GM04504 (cell line): ENCODE results near the gene SLCO1B1.
"Not testable (repeated sequence)": the region's sequence is repeated elsewhere in the genome, so short reads cannot be mapped to it uniquely, and the experiment has no call there.

Source experiments
- DNase-seq: peaks from one replicate; pipeline ENCODE4 v3.0.0-alpha.2; 2012; ENCODE audit warnings: low read depth

SLCO1B1 gene, protein sequence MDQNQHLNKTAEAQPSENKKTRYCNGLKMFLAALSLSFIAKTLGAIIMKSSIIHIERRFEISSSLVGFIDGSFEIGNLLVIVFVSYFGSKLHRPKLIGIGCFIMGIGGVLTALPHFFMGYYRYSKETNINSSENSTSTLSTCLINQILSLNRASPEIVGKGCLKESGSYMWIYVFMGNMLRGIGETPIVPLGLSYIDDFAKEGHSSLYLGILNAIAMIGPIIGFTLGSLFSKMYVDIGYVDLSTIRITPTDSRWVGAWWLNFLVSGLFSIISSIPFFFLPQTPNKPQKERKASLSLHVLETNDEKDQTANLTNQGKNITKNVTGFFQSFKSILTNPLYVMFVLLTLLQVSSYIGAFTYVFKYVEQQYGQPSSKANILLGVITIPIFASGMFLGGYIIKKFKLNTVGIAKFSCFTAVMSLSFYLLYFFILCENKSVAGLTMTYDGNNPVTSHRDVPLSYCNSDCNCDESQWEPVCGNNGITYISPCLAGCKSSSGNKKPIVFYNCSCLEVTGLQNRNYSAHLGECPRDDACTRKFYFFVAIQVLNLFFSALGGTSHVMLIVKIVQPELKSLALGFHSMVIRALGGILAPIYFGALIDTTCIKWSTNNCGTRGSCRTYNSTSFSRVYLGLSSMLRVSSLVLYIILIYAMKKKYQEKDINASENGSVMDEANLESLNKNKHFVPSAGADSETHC

DNA sequence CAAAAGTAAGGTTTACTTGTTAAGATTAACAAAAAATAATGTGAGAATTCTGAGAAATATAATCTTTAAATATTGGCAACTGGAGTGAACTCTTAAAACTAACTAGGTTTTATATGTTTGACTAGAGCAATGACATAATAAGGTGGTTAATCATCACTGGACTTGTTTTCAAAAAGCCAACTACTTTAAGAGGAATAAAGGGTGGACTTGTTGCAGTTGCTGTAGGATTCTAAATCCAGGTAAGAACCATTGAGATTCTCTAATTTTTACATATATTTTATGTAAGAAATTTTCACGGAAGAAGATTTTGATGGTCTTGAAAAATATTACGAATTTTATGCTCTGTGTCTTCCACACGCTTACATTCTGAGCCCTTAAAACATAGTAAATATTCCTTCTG, at the start of gene SLCO1B1:
SLCO1B1 (plus strand) TSS at position 197 of the 400 bp plus-strand sequence. CDS start 10,381 bp downstream, outside the sequence.
- no peak for DNase-seq

DNA sequence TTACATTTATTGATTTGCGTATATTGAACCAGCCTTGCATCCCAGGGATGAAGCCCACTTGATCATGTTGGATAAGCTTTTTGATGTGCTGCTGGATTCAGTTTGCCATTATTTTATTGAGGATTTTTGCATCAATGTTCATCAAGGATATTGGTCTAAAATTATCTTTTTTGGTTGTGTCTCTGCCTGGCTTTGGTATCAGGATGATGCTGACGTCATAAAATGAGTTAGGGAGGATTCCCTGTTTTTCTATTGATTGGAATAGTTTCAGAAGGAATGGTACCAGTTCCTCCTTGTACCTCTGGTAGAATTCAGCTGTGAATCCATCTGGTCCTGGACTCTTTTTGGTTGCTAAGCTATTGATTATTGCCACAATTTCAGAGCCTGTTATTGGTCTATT, 46.2 kb upstream of the SLCO1B1 start:
- DNase-seq = not testable (repeated sequence)

DNA sequence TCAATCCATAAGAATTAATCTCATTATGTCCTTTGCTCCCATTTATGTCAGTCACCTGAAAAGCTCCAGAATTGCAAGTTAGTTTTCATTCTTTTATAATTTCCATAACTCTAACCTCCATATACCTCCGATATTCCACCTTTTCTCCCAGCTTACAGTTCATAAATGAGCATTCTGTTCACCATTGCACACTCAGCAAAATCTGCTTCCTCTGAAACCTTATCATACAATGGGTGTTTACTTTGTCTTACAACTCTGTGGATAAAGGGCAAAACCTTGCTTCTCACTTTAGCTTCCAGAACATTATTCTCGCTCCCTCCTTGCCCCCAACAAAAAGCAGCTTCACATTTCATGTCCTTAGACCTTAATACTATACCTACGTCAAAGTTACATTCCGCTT, 19.3 kb upstream of the SLCO1B1 start:
- DNase-seq = no peak

DNA sequence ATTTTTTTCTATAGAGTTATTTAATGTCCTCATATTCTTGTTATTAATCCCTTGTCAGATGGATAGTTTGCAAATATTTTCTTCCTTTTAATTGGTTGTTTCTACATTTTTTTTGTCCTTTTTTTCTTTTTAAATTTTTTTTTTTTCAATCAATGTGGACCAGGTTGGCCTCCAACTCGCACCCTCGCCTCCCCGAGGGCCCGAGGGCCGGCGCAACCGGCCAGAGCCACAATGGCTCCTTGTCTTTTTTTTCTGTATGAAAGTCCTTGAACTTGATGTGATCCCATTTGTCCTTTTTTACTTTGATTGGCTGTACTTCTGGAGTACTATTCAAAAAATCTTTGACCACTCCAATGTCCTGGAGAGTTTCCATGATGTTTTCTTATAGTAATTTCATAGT, 17.7 kb upstream of the SLCO1B1 start:
- no peak for DNase-seq

DNA sequence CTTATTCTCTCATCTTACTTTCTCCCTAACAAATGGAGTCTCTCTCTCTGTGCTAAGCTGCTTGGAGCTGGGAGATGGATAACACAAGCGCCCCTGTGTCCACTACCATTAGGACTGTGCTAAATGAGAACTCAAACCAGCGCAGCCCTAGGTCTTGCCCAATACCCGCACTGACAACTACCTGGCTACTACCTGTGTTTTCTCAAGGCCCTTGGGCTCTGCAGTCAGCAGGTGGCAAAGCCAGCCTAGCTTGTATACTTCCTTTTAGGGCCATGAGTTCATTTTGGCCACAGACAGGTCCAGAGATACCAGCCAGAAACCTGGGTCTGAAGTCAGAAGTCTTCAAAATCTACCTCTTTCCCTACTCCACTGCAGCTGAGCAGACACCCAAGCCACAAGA, 13.0 kb upstream of the SLCO1B1 start:
- DNase-seq = no peak

DNA sequence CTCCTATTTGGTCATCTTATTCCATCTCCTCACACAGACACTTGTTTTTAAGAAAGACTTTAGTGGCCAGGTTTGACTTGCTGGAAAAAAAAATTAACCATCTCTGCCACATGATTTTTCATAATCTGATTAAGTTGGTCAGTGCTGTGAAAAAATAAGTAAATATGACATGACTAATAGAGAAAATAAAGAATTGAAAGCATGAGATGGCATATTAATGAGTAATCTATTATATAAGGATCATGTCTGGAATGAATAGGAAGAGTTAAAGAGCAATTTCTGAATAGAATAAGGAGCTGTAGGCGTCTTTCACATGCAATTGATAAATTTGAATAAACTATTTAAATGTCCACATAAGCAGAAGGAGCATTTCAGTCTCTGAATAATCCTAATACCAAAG, 12.2 kb upstream of the SLCO1B1 start:
- DNase-seq = no peak

DNA sequence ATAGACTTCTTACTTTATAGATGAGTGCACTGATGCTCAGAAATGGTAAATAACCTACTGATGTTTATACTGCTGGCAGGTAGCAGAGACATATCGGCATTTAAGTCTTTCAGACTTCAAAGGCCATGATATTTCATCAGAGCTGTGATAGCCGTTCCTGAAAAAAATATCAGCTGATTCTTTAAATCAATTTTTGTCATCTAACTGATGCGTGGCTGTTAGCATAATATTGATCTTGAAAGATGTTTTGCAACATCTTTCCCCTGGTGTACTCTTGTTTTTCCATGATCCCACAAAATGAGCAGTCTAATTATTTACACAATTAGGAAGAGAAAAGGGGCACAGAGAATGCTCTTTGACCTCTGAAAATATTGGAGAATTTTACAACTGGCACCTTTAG, 1.6 kb upstream of the SLCO1B1 start:
- no peak for DNase-seq

DNA sequence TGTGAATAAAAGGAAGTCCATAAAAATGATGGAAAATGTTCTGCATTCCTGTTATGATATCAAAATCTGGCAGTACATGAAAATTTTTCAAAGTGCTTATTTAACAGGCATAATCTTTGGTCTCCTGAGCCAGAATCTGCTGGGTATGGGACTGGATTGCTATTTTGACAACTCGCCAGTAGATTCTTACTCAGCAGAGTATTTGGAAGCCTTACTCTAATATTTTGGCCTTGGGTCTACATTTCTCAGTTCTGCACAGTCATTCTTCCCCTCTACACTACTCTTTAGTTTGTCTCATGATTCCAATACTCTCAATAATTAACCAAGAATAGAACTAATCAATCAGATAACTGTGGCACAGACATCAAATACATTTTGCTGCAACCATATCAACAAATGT, 1.1 kb upstream of the SLCO1B1 start:
- no peak for DNase-seq

DNA sequence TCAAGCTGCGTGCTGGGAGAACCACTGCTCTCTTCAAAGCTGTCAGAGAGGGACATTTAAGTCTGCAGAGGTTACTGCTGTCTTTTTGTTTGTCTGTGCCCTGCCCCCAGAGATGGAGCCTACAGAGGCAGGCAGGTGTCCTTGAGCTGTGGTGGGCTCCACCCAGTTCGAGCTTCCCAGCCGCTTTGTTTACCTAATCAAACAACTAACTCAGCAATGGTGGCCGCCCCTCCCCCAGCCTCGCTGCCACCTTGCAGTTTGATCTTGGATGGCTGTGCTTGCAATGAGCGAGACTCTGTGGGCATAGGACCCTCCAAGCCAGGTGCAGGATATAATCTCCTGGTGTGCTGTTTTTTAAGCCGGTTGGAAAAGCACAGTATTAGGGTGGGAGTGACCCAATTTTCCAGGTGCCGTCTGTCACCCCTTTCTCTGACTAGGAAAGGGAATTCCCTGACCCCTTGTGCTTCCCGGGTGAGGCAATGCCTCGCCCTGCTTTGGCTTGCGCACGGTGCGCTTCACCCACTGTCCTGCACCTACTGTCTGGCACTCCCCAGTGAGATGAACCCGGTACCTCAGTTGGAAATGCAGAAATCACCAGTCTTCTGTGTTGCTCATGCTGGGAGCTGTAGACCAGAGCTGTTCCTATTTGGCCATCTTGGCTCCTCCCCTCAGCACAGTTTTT, 6.5 kb downstream of the SLCO1B1 start:
- not testable (repeated sequence) for DNase-seq

DNA sequence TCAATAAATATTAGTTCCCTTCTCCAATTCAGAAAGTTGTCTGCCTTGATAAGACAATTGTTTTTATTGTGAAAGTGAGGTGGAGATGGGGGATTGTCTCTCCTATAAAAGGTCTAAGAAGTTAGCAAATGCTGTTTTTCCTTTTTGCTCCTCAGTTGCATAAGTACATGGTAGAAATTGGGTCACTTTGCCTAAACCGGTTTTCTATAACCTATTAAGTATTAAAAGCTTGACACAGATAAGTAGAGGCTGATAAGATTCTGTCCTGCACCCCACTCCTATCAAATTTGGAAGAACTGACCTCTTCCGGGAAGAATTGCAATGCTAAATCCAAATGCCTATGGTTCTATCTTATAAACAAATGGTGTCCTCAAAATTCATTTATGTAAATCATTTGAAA, 7.0 kb downstream of the SLCO1B1 start:
- DNase-seq = no peak

DNA sequence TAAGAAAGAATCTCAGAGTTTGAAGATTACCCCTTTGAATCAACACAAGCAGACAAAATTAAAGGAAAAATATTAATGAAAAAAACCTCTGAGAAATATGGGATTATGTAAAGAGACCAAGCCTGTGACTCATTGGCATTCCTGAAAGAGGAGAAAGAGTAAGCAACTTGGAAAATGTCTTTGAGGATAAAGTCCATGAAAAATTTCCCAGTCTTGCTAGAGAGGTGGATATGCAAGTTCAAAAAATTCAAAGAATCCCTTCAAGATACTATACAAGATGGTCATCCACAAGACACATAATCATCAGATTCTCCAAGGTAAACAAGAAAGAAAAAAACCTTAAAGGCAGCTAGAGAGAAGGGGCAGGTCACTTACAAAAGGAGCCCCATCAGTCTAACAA, 13.3 kb downstream of the SLCO1B1 start:
- no peak for DNase-seq

DNA sequence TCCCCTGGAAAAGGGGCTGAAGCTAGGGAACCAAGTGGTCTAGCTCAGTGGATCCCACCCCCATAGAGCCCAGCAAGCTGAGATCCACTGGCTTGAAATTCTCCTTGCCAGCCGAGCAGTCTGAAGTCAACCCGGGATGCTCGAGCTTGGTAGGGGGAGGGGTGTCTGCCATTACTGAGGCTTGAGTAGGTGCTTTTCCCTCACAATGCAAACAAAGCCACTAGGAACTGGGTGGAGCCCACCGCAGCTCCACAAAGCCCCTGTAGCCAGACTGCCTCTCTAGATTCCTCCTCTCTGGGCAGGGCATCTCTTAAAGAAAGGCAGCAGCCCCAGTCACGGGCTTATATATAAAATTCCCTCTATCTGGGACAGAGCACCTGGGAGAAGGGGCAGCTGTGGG, 18.9 kb downstream of the SLCO1B1 start:
- DNase-seq = not testable (repeated sequence)

DNA sequence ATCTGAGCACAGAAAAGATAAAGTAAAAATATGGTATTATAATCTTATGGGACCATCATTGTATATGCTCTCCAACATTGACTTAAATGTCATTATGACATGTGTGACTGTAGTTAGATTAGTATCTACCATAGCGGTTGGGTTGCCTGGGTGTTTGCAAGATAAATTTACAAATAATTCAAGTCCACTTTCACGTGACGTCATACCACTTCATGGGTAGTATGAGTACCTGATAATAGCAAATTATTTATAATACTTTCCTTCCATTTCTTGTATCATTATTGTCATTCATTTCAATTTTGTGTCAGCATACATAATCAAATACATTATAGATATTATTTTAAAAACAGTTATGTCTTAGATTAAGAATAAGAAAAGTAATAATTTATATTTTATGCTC, 20.2 kb downstream of the SLCO1B1 start:
- DNase-seq = no peak

DNA sequence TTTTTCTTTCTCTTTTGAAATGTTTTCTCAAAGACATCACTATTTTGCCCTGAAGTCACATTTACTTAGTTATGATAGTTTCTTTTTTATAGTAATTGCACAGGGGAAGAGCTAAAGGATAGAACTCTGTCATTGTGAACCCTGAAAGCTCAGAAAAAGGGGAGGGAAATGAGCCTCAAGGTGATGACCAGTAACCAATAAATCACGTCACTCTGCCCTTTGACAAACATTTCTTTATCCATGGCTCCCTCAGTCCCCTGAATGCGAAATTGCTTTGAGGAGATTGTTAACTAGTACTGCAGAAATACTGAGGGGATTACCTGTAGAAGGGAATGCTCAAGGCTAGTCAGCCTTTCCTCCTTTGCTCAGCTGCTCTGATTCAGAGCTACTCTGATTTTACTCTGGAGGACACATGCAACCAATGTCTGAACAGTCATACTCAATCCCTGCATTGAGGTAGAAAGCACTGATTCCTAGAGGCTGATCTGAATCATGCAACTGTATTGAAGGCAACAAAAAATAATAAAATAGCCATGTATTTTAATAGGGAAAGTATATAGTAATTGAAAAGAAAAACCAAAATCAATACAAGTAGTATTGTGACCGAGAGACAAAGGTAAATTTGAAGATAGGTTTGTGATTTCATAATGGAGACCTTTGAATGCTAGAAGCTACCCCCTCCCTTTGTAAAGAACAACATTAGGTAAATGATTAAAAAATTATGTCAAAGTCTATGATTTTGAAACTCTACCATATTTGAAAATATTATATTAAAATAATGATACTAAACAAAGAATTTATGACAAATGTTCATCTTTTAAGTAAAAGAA, 24.7 kb downstream of the SLCO1B1 start:
- no peak for DNase-seq

DNA sequence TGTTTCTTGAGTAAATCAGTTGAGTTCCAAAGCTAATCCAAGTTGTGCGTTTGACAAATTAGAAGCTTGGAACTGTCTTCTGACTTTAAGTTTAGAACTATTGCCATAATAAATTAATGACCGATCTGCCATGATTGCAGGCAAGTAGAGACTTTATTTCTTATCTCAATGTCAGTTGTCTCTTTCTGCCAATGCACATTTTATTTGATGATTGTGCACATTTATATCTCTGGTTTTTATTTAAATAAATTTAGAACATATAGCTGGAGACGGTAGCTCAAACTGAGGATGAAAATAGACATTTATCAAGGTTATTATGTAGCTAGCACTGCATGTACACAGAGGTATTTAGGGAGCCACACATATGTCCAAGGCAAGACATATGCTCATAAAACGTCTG, 34.1 kb downstream of the SLCO1B1 start:
- DNase-seq = no peak

DNA sequence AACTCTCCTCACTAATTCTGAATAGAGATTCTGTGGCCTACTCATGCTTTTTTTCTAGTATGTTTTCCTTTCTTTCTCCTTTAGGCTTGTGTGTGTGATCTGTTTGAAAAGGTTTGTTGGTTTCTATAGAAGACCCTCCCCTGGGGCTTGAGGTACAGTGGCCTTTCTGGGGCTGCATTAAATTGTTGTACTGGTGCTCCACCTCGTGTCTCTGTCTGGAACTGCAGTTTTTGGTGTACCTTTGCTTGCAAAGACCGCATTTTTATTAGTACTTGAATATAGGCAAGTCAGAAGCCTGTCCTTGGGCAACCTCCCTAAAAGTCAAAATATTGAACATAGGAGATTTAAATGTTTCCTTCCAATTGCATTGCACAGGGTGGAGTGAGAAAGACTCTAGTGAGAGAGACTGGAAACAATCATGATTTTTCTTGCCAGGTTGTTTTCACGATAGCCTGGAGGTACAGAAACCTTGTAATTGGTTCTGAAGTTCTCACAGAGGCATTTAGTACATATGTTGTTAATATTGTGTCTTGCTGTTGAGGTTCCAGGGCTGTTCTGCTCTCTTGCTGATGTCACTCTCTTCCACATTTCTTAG, 39.0 kb downstream of the SLCO1B1 start:
- DNase-seq = peak; percentile 0

DNA sequence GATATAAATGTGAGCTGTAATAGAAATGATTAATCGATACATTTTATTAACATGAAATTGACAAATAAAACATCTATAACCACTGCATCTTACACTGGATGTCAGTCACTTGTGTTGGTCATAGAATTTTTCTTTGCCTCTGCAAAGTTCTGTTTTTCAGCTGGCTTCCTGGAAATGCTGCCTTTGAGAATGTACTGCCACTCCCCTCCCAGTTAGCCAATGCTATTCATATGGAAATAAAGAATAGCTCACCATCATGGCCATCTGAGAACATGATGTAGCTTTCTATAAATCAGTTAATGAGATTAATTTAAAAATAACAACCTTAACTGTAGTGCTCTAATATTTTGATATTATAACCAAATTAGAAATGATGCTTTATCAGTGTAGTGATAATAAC, 41.1 kb downstream of the SLCO1B1 start:
- DNase-seq = no peak

DNA sequence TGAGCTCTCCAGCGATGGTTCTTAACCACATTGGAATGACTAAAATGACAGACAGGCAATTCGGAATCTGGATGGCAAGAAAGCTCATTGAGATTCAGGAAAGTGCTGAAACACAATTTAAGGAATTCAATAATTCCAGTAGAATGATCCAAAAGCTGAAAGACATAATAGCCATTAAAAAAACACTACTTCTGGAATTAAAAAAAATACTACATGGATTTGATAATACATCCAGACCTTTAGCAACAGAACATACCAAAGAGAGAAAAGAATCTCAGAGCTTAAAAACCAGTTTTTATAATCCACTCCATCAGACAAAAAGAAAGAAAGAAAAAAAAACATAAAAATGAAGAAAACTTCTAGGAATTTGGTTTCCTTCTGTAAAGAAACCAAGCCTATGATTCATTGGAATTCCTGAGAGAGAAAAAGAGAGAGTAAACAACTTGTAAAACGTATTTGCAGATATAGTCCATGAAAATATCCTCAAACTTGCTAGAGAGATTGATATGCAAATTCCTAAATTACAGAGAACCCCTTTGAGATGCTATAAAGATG, 52.8 kb downstream of the SLCO1B1 start:
- DNase-seq = no peak

DNA sequence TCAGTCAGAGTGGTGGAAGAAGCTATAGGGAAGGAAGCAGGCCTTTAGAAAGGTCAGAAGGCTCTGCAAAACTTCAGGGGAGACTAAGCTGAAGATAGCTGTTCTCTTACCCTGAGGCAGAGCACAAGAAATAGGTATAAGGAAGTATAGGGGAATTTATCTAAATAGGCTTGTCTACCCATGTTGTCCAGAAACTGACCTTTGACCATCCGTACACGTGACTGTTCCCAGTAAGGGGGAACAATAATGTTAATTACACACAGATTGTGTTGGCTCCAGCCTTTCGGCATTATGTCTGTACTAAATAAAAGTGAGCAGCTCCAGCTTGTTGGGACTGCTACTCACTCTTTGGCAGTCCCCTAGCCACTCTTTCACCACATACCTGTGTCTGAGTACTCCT, 59.0 kb downstream of the SLCO1B1 start:
- DNase-seq = no peak

DNA sequence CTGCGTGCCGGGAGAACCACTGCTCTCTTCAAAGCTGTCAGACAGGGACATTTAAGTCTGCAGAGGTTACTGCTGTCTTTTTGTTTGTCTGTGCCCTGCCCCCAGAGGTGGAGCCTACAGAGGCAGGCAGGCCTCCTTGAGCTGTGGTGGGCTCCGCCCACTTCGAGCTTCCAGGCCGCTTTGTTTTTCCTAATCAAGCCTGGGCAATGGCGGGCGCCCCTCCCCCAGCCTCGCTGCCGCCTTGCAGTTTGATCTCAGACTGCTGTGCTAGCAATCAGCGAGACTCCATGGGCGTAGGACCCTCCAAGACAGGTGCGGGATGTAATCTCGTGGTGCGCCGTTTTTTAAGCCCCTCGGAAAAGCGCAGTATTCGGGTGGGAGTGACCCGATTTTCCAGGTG, 83.4 kb downstream of the SLCO1B1 start:
- not testable (repeated sequence) for DNase-seq

DNA sequence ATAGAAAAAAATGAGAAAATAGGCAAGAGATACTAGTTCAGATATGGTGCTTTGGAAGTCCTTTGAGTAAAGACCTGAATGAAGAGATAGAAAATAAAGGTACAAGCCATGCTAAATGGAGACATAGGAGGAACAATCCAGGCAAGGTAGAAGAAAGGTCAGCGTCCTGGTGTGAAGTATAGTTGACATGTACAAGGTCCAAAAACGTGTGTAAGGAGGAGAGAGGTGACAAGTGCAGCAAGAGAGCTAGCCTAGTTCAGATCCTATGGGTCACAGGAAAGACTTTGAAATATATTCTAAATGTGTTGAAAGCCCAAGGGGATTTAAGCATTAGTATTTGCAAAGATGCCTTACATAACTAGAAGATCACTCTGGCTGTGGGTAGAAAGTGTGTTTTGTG, 88.2 kb downstream of the SLCO1B1 start:
- no peak for DNase-seq
